ENCODE results near the gene NCF2.

DNA sequence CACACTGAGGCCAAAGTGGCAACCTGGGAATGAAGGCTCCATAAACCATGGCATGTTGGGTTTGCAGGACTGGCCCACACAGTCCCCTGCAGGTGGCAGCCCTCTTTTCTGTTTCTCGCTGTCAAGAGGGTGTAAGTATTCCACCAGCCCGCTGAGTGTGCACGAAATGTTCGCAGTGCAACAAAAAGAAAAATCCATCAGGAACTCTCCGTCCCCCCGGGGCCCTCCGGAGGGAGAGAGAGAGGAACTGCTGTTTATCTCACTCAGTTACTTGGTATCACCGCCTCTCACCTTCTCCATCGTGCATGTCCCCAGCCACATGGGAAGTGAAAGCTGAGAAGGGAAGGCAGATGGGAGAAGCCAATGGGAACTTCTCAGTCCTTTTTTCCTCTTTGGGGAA is 38.3 kb downstream of the NCF2 start:
- TF ChIP-seq, protein P1, sequence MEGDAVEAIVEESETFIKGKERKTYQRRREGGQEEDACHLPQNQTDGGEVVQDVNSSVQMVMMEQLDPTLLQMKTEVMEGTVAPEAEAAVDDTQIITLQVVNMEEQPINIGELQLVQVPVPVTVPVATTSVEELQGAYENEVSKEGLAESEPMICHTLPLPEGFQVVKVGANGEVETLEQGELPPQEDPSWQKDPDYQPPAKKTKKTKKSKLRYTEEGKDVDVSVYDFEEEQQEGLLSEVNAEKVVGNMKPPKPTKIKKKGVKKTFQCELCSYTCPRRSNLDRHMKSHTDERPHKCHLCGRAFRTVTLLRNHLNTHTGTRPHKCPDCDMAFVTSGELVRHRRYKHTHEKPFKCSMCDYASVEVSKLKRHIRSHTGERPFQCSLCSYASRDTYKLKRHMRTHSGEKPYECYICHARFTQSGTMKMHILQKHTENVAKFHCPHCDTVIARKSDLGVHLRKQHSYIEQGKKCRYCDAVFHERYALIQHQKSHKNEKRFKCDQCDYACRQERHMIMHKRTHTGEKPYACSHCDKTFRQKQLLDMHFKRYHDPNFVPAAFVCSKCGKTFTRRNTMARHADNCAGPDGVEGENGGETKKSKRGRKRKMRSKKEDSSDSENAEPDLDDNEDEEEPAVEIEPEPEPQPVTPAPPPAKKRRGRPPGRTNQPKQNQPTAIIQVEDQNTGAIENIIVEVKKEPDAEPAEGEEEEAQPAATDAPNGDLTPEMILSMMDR (IDR thresholded peaks at IDR 0.05): no peak
- TF ChIP-seq POLR2A (IDR thresholded peaks at IDR 0.05): no peak

Measured in uterus (tissue), 2 donors.